Amniotic stem cell (primary cell): ENCODE measurements around the gene KCNJ1.

Source experiments
- DNase-seq: peaks from one replicate; lab custom pipeline; 2025; lab: John Stamatoyannopoulos, UW

KCNJ1 gene

GRCh38 chr11:128867277-128867676, at the start of gene KCNJ1:
KCNJ1 (minus strand) TSS chr11:128867296; CDS start chr11:128840243, 27,053 bp downstream.
- DNase-seq, result no peak

- no peak for DNase-seq
These were observed 49.6 kb upstream of the KCNJ1 start for GRCh38 chr11:128916681-128917080.

- DNase-seq, result no peak
These were observed 49.0 kb upstream of the KCNJ1 start for GRCh38 chr11:128916037-128916572.

GRCh38 chr11:128915149-128915521, 48.0 kb upstream of the KCNJ1 start:
- no peak for DNase-seq

- DNase-seq, result no peak
These were observed 47.4 kb upstream of the KCNJ1 start for GRCh38 chr11:128914216-128915148.

- DNase-seq, result no peak
These were observed 46.7 kb upstream of the KCNJ1 start for GRCh38 chr11:128913806-128914205.

GRCh38 chr11:128911701-128912100, 44.6 kb upstream of the KCNJ1 start:
- DNase-seq, result no peak

GRCh38 chr11:128911239-128911638, 44.1 kb upstream of the KCNJ1 start:
- DNase-seq, result no peak

- DNase-seq, result no peak
These were observed 43.5 kb upstream of the KCNJ1 start for GRCh38 chr11:128910576-128910975.

- no peak for DNase-seq
These were observed 42.5 kb upstream of the KCNJ1 start for GRCh38 chr11:128909438-128910125.

GRCh38 chr11:128908391-128909246, 41.5 kb upstream of the KCNJ1 start:
- peak; percentile 34 for DNase-seq

GRCh38 chr11:128907585-128907984, 40.5 kb upstream of the KCNJ1 start:
- DNase-seq, result no peak

GRCh38 chr11:128906185-128907050, 39.3 kb upstream of the KCNJ1 start:
- DNase-seq, result no peak

GRCh38 chr11:128905345-128906184, 38.5 kb upstream of the KCNJ1 start:
- no peak for DNase-seq

- no peak for DNase-seq
These were observed 37.7 kb upstream of the KCNJ1 start for GRCh38 chr11:128904656-128905344.

- no peak for DNase-seq
These were observed 37.2 kb upstream of the KCNJ1 start for GRCh38 chr11:128904303-128904655.

- no peak for DNase-seq
These were observed 36.4 kb upstream of the KCNJ1 start for GRCh38 chr11:128903248-128904061.

GRCh38 chr11:128902515-128903066, 35.5 kb upstream of the KCNJ1 start:
- DNase-seq, result peak; percentile 57
